ENCODE data around the gene C2orf49. TPM values are rescaled to one million over a fixed set of nuclear protein-coding genes. Genes with fewer than 3 reads are reported as not detected.
"Not testable (repeated sequence)": the region's sequence is repeated elsewhere in the genome, so short reads cannot be mapped to it uniquely, and the experiment has no call there.

Gene C2orf49
- total RNA-seq, 1 experiment from 2014 or later: 9.8 TPM

DNA sequence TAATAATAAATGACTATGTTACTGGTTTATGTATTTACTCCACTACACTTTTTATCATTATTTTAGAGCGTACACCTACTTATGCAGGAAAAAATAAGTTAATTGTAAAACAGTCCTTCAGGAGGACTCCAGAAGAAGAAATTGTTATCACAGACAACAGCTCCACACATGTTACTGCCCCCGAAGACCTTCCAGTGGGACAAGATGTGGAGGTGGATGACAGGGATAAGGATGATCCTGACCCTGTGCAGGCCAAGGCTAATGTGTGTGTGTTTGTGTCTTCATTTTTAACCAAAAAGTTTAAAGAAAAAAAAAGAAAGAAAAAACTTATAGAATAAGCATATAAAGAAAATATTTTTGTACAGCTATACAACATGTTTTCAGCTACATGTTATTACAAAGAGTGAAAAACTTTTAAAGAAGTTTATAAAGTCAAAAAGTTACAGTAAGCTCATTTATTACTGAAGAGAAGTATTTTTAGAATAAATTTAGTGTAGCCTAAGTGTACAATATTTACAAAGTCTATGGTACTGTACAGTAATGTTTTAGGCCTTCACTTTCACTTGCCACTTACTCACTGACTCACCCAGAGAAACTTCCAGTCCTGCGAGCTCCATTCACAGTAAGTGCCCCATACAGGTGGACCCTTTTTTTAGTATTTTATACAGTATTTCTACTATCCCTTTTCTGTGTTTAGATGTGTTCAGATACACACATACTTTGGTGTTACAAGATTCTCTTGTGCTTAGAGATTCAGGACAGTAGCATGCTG, 15.3 kb upstream of the C2orf49 start:
- DNase-seq (ENCODE audit: low spot score): no peak

DNA sequence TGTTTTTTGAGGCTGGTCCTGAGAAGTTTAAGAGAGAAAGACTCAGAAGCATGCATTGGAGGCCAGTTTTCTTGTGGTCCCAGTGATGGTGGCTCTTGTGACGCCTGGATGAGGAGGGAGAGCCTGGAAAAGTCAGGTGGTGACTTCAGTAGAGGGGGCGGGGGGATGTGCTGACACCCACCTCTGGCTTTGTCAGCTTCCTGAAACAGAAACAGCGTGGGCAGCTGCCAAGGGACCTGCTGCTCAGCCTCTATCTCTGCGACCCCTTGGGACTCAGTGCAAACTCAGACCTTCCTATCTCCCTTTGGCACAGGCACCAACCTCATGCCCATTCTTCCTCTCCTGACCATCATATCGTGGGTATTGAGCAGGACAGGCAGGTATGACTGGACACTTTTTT, 14.2 kb upstream of the C2orf49 start:
- no peak for DNase-seq (ENCODE audit: low spot score)

DNA sequence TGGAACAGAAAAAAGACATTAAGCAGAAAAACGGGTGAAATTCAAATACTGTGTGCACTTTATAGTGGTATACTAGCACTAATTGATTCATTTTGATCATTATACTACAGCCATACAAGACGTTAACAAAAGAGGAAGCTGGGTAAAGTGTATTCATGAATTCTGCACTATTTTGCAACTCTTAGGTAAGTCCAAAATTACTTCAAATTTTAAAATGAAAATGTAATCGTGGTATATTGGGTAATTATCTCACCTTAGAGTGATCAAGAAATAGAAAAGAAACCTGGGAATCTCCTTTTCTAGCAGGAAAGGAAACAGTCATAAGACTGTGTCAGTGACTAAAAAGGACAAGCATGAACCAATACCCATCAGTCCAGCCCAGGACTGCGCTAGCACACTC, 13.2 kb upstream of the C2orf49 start:
- no peak for DNase-seq (ENCODE audit: low spot score)

DNA sequence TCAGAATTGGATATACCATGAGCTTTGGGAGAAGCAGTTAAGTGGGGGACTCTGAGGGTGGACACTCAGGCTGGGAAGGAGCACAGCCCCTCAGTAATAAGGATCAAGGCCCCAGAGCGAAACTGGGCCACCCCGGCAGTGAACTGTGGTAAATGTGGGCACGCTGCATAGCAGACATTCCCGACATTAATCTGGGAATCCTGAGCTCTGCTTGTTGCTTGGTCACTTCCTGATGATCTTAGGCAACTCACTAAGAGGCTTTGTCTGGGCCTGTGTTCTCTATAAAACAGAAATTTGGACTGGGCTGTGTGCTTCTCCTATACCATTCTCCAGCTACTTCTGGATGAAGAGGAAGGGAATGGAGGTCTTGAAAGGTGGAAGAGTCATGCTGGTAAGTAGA, 12.6 kb upstream of the C2orf49 start:
- peak; percentile 85 for DNase-seq (ENCODE audit: low spot score)

DNA sequence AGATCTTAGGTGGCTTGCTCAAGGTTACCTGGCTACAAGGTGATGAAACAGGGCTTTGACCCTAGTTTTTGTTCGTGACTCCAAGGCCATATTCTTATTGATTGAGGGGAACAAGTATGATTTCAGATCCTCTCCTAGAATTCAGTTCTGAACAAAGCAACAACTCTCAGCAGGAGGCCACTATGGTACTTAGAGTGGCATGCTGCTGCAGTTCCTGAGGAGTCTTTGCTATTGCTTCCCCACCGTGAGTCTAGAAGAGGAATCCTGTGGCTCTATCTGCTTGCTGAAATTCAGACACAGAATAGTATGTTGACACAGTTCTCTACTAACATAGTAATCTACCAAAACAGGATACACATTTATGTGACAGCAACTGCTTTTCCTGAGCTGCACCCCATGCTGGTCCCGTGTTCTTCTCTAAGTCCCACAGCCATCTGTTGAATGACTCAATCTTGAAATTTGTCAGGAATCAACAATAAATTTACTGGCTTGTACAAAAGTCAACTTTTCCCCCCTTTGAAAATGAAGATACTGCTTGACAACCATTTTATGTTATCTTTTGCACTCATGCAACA, 11.9 kb upstream of the C2orf49 start:
- DNase-seq (ENCODE audit: low spot score): peak; percentile 70

DNA sequence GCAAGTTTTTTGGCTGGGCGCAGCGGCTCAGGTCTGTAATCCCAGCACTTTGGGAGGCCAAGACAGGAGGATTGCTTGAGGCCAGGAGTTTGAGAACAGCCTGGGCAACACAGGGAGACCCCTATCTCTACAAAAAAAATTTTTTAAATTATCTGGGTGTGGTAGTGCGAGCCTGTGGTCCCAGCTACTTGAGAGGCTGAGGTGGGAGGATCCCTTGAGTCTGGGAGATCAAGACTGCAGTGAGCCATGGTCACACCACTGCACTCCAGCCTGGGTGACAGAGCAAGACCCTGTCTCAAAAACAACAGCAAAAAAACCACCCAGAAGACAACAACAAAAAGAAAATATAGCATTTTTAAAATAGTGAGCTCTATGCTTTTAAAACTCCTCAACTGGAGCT, 10.1 kb upstream of the C2orf49 start:
- DNase-seq (ENCODE audit: low spot score): not testable (repeated sequence)

DNA sequence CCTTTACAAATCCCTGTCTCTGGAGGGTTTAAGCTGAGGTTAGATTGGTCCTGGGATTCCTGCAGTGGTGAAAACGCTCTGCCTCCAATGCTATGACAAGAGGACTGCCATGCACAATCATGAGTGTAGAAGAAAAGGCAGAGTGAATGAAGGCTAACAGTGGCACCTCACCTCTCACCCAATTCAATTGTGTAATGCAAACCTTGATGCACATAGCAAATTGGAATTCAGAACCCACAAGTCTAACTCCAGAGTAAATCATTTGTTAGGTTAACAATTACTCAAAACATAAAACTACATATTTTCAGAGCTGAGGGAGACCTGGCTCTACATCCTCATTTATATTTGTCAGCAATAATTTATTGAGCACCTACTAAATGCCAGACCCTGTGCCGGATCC, 9.7 kb upstream of the C2orf49 start:
- DNase-seq (ENCODE audit: low spot score): no peak

DNA sequence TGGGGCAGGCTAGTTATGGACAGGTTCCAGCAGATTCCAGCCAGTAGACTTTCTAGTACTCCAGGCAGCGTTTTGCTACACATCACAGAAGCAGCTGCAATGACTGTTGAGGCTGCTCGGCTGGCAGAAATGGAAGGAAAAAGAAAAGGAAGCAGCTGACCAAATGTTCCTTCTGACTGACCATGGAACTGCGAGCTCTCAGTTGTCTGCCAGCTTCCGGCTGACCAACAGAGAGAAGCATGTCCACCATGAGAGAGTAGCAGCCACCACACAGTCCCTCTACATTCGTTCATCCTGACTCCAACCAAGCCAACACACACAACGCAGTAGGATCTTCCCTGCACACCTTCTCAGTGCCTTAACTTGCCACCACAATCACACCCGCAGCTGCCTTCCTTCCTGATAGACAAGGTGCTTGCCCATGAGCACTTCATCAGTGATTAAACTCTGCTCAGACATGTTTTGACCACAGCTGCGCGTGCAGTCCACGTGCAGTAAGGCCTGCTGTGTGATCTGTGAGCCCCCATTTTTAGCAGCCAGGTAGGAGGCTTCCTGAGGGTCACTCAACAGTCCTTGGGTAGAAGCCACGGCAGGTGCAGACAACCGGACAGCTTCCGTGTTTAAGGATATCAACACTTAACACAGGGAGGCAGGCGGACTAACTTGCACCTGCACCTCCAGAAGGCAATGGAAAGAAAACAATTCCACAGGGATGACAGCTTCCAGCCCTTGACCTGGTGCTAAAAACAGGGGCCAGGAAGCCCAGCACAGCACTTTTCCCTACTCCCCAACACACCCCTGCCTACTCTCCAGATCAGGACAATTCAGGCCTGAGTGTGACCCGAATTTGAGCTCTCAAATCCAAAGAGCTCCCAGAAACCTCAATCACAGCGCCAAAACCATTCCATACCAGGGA, 8.8 kb upstream of the C2orf49 start:
- DNase-seq (ENCODE audit: low spot score): peak; percentile 18

DNA sequence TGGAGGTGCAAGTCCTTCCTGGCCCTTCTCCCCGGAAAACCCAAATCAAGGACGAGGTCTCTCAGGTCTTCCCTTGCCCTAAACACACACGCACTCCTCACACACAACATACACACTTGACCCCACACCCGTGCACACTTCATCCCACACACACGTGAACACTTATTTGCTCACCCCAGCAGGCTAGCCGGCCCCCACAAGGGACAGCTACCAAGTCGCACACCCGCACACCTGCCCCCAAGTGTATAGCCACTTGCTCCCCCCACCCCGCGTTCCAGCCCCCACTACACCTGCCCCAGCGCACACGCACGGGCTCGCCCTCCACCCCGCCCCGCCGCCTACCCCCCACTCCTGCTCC, 8.2 kb upstream of the C2orf49 start:
- no peak for DNase-seq (ENCODE audit: low spot score)

DNA sequence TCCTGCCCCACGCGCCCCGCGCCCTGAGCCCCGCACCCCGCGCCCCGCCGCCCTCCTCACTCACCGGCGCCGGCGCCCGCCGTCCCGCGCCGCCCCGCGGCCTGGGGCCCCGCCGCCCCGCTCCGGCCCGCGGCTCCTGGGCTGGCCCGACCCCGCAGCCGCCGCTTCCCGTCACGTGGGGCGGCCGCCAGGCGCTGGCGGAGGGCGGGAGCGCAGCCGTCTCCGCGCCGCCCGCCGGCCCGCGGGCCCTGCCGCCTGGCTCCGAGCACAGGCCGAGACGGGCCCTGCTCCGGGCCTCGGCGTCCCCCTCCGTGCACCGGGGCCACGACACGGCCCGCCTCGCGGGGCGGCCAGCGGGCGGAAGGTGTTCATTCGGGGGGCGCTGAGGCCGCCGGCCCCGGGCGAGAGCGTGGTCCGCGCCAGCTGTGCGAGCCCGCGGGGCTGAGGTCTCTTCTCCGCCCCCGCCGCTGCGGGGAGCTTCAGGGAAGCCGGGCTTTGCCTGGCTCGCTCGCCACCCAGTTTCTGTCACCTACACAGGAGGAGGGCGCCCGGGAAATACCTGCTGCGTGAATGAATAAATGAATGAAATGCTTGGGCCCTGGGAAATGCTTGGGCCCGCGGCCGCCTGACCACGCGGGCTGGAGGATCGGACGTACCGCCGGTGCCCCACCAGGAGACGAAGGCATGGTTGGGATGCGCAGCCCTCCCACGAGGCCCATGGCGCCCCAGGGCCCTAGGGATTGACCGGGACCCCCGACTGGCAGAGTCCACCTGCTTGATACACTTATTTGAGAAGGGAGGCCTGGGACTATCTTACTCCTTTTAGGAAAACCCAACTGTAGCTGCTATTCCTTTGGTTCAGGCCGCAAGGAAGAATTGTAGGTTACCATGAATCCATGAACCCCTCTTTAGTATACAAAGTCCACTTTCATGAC, 7.5 kb upstream of the C2orf49 start, which contains the start of gene TGFBRAP1:
Gene TGFBRAP1, minus strand, starts transcription at position 175 of the 935 bp plus-strand sequence. CDS start 21,434 bp downstream, outside the sequence.
- DNase-seq (ENCODE audit: low spot score): peak; percentile 13

DNA sequence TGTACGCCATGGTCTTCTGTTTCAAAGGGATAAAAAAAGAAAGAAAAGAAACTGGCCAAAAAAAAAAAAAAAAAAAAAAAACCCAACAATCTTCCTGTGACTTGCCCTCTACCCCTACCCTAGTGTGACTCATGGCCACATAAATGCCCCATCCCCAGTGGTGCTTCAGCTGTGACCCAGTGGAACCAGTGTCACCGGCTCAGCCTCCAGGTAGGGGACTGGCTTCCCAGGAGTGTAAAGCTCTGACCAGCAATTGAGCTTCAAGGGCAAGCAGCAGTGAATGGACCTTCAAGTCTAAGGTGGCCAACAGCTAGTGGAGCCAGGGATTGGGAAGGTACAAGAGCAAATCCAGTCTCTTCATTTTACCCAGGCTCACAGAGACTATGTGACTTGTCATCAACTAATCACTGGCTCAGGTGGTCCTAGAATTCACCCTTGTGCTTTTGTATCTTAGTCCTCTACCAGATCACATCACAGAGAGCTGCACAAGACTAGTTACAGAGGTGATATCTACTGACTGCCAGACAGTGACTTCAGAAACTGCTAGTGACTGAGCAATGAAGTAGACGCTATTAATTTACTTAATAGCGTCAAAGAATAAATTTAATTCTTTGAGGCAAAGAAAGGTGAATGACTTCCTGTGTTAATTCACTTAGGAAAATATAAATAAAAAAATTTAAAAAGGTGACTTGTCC, 6.5 kb upstream of the C2orf49 start:
- DNase-seq (ENCODE audit: low spot score): no peak

DNA sequence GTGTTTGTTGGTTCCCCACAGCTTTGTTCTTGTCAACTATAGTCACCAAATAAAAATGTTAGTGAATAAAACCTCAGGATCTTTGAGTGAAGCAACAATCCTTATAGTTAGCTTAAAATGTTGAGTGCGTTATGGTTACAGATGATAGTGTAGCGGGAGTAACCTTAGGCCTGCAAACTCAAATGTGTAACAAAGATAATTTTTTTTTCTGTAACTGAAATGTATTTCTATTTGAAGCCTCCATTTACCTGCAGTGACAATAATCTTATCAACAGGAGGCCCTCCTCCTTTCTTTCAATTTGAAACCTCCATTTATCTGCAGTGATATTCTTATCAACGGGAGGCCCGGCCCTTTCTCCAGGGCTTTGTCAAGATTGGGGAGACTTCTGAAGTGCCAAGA, 3.1 kb upstream of the C2orf49 start:
- DNase-seq (ENCODE audit: low spot score): no peak

DNA sequence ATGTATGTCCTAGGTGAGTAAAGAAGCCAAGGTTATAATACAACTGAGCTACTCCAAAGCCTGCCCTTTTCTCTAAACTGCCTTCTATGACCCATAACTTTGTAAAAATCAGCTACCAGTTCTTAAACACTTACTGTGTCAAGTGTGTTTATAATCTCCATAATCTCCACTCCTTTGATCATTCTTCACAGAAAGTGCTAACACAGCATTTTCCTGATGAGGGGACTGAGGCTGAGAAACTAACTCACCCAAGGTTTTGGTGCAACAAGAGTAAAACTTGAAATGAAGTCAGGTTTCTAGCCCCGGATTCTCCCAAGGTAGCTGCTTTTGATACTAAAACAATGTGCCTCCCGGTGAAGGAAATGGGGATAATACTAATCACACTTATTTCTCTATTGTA, 1.9 kb upstream of the C2orf49 start:
- no peak for DNase-seq (ENCODE audit: low spot score)

DNA sequence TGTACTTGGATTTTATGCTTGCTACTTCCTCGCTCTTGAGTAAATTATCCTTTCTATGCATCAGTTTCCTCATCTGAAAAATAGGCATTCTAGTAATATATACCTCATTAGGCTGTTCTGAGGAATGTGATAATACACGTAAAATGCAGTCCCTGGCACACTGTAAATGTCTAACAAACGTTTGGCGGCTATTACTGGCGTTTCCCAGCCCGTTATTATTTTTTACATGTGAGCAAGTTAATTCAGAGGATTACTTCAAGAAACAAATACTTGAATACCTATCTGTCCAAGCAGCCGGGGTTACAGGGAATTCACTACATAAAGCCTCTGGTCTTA, 586 bp upstream of the C2orf49 start:
- DNase-seq (ENCODE audit: low spot score): no peak

DNA sequence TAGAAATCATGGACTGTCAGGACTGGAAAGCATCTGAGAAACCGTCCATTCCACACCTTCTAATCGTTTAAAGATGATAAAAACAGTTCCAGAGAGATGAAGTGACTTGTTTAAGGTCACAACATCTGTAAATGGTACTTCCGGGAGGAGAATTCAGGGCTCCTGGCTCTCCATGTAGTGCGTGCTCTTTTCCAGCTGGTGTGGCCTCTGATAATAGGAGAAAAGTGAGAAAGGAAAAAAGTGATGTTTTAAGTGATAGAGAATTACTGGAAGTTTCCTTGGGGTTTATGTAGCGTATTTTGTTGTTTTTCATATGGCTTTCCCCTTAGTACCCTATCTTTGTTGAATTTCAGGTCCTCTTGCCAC, 663 bp downstream of the C2orf49 start:
- DNase-seq (ENCODE audit: low spot score): no peak

DNA sequence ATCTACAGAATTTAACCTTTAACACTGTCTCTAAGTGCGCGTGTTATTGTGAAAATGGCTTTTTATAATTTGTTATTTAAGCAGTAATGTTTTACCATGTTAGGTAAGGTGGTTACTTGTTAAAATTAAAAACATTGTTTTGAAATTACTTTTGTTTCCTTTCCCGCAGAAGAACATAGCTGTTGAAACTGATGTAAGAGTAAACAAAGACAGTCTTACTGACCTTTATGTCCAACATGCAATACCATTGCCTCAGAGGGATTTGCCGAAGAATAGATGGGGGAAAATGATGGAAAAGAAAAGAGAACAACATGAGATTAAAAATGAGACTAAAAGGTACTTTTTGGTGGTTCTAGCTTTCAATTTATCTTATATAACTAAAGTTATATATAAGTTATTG, 2.1 kb downstream of the C2orf49 start:
- no peak for DNase-seq (ENCODE audit: low spot score)

DNA sequence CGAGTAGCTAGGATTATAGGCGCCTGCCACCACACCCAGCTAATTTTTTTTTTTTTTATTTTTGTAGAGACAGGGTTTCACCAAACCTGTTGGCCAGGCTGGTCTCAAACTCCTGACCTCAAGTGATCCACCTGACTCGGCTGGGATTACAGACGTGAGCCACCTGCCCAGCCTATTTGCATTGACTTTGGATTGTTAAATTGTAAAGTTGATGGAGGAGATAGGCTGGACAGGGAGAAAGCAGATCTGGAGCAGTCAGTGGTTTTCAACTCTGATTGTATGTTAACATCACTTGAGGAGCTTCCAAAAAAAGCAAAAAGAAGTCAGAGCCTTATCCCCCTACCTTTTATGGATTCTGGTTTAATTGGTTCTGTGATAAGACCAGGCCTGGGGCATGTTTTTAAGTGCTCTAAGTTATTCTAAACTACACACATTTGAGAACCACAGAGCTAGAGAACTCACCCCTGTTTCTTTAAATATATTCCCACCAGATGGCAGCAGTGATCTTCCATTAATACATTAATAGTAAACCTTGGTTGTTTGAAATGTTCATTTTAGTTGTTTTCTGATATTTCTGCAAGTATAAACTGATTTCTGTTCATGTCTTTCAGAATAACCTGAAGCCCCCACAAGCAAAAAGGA, 7.5 kb downstream of the C2orf49 start:
- DNase-seq (ENCODE audit: low spot score): peak; percentile 57

DNA sequence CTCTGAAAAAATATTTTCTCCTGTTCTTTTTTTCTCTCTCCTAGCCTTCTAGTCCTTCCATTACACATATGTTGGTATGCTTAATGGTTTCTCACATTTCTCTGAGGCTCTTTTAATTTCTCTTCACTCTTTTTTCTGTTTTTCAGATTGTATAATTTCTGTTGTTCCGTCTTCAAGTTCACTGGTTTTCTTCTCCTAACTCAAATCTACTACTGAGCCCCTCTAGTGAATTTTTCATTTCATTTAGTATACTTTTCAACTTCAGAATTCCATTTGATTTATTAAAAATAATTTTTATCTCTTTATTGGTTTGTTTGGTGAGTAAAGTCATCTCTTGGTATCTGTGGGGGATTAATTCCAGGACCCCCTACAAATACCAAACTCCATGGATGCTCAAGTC, 19.8 kb downstream of the C2orf49 start:
- DNase-seq (ENCODE audit: low spot score): no peak

DNA sequence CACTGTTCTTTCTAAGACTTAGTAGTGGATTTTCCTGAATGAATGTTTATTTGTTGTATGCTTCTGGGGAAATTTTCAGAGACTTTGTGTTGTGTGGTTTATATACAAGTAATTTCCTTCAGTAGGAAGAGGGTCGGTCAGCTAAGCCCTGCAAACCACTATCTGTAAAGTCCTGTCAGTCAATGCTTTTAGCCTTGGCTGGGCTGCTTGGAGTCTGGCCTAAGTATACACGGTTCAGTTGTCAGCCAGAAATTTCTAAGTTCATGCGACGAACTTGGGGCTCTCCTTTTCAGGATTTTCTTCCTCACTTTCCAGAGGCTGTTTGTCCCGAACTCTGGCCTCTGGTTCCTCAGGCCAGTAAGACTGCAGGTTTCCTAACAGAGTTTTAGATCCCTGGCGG, 21.3 kb downstream of the C2orf49 start:
- no peak for DNase-seq (ENCODE audit: low spot score)

DNA sequence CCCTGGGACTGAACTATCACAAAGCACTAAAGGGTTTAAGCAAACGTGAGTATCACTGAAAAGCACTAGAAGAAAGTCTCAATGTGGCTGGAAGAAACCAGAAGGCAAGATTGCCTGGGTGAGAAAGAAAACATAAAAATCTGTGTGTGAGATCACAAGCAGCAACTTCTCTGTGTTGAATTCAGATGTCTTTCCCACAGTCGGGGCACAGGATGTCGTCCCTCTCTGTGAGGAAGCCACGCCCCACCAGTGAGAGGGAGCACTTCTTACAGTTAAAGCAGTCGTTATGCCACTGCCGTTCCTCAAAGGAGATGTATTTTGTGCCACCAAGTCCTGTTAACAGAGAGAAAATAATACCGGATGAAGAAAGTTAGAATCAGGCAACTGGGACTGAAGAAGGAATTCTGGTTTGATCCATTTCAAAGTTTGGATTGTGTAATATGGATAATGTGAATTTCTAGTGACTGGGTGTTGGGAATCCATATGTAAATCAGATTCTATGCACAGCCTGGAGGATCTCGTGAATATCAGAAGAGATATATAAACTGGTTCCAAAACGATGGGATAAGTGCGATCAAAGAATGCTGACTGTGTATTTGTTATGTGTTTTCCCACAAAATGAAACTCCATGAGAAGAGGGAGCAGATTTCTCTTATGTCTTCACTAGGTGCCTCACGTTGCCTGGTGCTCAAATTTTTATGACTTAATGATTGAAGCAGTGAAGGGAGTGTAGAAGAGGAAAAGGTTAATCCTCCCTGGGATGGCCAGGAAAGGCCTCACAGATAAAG, 24.0 kb downstream of the C2orf49 start:
- DNase-seq (ENCODE audit: low spot score): no peak

Measured in A172 (cell line).